Measurements from ENCODE around the gene UBASH3A. TPM values are rescaled to one million over a fixed set of nuclear protein-coding genes. Genes with fewer than 3 reads are reported as not detected.

UBASH3A gene
- polyA plus RNA-seq, 1 of the 3 experiments (the other 2 are of a cell fraction), result not detected

GRCh38 chr21:42465803-42466127, 62.1 kb downstream of the UBASH3A start:
- Histone ChIP-seq H4K20me1 (ENCODE audit: insufficient read depth) (no peaks in the 10 kb centered on the region), H3K9me3 (no peaks in the 10 kb centered on the region), H3K36me3 (replicated peaks in 1 of 2; ENCODE audit: control insufficient read depth in 1 of 2, insufficient read depth in 2 of 2, low read length in 1 of 2) (no peaks in the 10 kb centered on the region), H3K4me3 (ENCODE audit: low read depth in 2 of 2, low read length in 1 of 2) (no peak overlapping the region), H3F3A (replicated peaks; ENCODE audit: insufficient read depth) (no peaks in the 10 kb centered on the region), H3K27ac (ENCODE audit: low read depth in 2 of 2, low read length in 1 of 2) (no peak overlapping the region), H3K27me3 (ENCODE audit: insufficient read depth) (no peaks in the 10 kb centered on the region), H3K4me1 (ENCODE audit: control insufficient read depth in 1 of 2, insufficient read depth in 2 of 2, low read depth in 1 of 2, low read length in 1 of 2) (peaks cover 0 to 3% of the 10 kb centered on the region in 2 experiments; a peak in 2 of 4 replicates), H3K79me2 (ENCODE audit: insufficient read depth) (no peaks in the 10 kb centered on the region), H3K4me2 (no peak overlapping the region), H3K9me2 (no peaks in the 10 kb centered on the region), H2AFZ (ENCODE audit: low read depth) (no peak overlapping the region), H3K9ac (no peak overlapping the region)
- ChIA-PET POLR2A (no interaction called here), CTCF (no interaction called here)
- TF ChIP-seq CTCF (IDR thresholded peaks at IDR 0.05), result no peak
- no peak for TF ChIP-seq MEF2A (IDR thresholded peaks at IDR 0.05; ENCODE audit: borderline replicate concordance, low read depth)
- no peak for TF ChIP-seq USF2 (IDR thresholded peaks at IDR 0.05; ENCODE audit: borderline replicate concordance, low read depth, low read length)
- TF ChIP-seq MXI1 (IDR thresholded peaks at IDR 0.05; ENCODE audit: low read depth, low read length), result no peak
- TF ChIP-seq USF1 (IDR thresholded peaks at IDR 0.05; ENCODE audit: borderline replicate concordance, low read depth), result no peak
- TF ChIP-seq GATA2 (CRISPR knock-in tag; IDR thresholded peaks at IDR 0.05), result no peak
- no peak for TF ChIP-seq EZH2phosphoT487 (IDR thresholded peaks at IDR 0.05; ENCODE audit: borderline replicate concordance, low read depth)
- no peak for TF ChIP-seq NFIC (IDR thresholded peaks at IDR 0.05; ENCODE audit: borderline replicate concordance)
- no peak for TF ChIP-seq FOSL2 (IDR thresholded peaks at IDR 0.05; ENCODE audit: borderline replicate concordance, low read depth)
- no peak for TF ChIP-seq RFX5 (IDR thresholded peaks at IDR 0.05; ENCODE audit: low read length)
- no peak for TF ChIP-seq YY1 (IDR thresholded peaks at IDR 0.05; ENCODE audit: low read depth)
- no peak for TF ChIP-seq JUND (IDR thresholded peaks at IDR 0.05)
- TF ChIP-seq EP300 (IDR thresholded peaks at IDR 0.05; ENCODE audit: borderline replicate concordance in 1 of 2, low read depth in 1 of 2, low read length in 1 of 2), result no peak
- TF ChIP-seq RCOR1 (IDR thresholded peaks at IDR 0.05; ENCODE audit: low read length), result no peak
- no peak for TF ChIP-seq NRF1 (IDR thresholded peaks at IDR 0.05; ENCODE audit: low read depth, low read length)
- no peak for TF ChIP-seq SMC3 (IDR thresholded peaks at IDR 0.05; ENCODE audit: low read depth, low read length)
- WGBS (ENCODE audit: low lambda C conversion rate), result 60% methylated on average over 3 of the region's 3 CpGs
- DNase-seq, result no peak

- no peaks in the 10 kb centered on the region; a peak in 2 of 4 replicates for H3K4me1 ChIP-seq (ENCODE audit: control insufficient read depth in 1 of 2, insufficient read depth in 2 of 2, low read depth in 1 of 2, low read length in 1 of 2)
- no peak overlapping the region for H3K4me2 ChIP-seq
- no peak overlapping the region for H2AFZ ChIP-seq (ENCODE audit: low read depth)
- H3K36me3 ChIP-seq (replicated peaks in 1 of 2; ENCODE audit: control insufficient read depth in 1 of 2, insufficient read depth in 2 of 2, low read length in 1 of 2), result no peaks in the 10 kb centered on the region
- no peaks in the 10 kb centered on the region for H3F3A ChIP-seq (replicated peaks; ENCODE audit: insufficient read depth)
- no peaks in the 10 kb centered on the region for H3K79me2 ChIP-seq (ENCODE audit: insufficient read depth)
- 66% methylated on average over 10 of the region's 10 CpGs for WGBS (ENCODE audit: low lambda C conversion rate)
- no peak overlapping the region for H3K4me3 ChIP-seq (ENCODE audit: low read depth in 2 of 2, low read length in 1 of 2)
- H3K9ac ChIP-seq, result no peak overlapping the region
- H3K27me3 ChIP-seq (ENCODE audit: insufficient read depth), result no peaks in the 10 kb centered on the region
- no peak overlapping the region for H3K27ac ChIP-seq (ENCODE audit: low read depth in 2 of 2, low read length in 1 of 2)
- ChIA-PET POLR2A (interaction anchor here (0.5 kb wide), 1 partner anchor 949 kb away, joined by 3 read pairs; no protein-coding TSS in a partner anchor), CTCF (interaction anchor here (1.1 kb wide), 1 partner anchor 15 kb away, joined by 3 read pairs; no protein-coding TSS in a partner anchor)
- H3K9me3 ChIP-seq, result no peaks in the 10 kb centered on the region
- H3K9me2 ChIP-seq, result no peaks in the 10 kb centered on the region
- no peak for TF ChIP-seq PBX3 (IDR thresholded peaks at IDR 0.05)
- TF ChIP-seq CHD2 (IDR thresholded peaks at IDR 0.05; ENCODE audit: low read length, partially characterized antibody), result no peak
- no peak for TF ChIP-seq RXRA (IDR thresholded peaks at IDR 0.05; ENCODE audit: borderline replicate concordance, low read depth)
- no peak for TF ChIP-seq TAF1 (IDR thresholded peaks at IDR 0.05; ENCODE audit: borderline replicate concordance, low read depth, low read length)
- TF ChIP-seq MAX (IDR thresholded peaks at IDR 0.05; ENCODE audit: low read depth), result no peak
- no peak for TF ChIP-seq FOXJ3 (CRISPR knock-in tag; IDR thresholded peaks at IDR 0.05)
- TF ChIP-seq JUND (IDR thresholded peaks at IDR 0.05), result no peak
- TF ChIP-seq MXI1 (IDR thresholded peaks at IDR 0.05; ENCODE audit: low read depth, low read length), result no peak
- no peak for TF ChIP-seq TEAD4 (IDR thresholded peaks at IDR 0.05; ENCODE audit: borderline replicate concordance, insufficient read depth)
- no peak for TF ChIP-seq NRF1 (IDR thresholded peaks at IDR 0.05; ENCODE audit: low read depth, low read length)
- TF ChIP-seq SIN3A (IDR thresholded peaks at IDR 0.05; ENCODE audit: borderline replicate concordance, low read depth, low read length), result no peak
- no peak for TF ChIP-seq EZH2phosphoT487 (IDR thresholded peaks at IDR 0.05; ENCODE audit: borderline replicate concordance, low read depth)
- no peaks in the 10 kb centered on the region for H4K20me1 ChIP-seq (ENCODE audit: insufficient read depth)
- DNase-seq, result no peak
Observed at GRCh38 chr21:42466700-42467099, 63.0 kb downstream of the UBASH3A start.
